Mucosa of stomach (tissue), 1 donor: Measurements from ENCODE around the gene PTGES2.

Source experiments
- H3K27me3 ChIP-seq: one replicate; pipeline ENCODE4 v1.7.0; 2013; ENCODE audit warnings: mild to moderate bottlenecking, low read length; ENCODE audit not compliant: control insufficient read depth, insufficient read depth
- H3K36me3 ChIP-seq: one replicate; pipeline ENCODE4 v1.7.0; 2013; ENCODE audit warnings: low read length; ENCODE audit not compliant: control insufficient read depth, insufficient read depth
- H3K4me1 ChIP-seq: one replicate; pipeline ENCODE4 v1.7.0; 2013; ENCODE audit warnings: mild to moderate bottlenecking, low read length; ENCODE audit not compliant: control insufficient read depth, insufficient read depth
- H3K4me3 ChIP-seq: one replicate; pipeline ENCODE4 v1.7.0; 2013; ENCODE audit warnings: low read length
- H3K9ac ChIP-seq: one replicate; pipeline ENCODE4 v1.7.0; 2013; ENCODE audit warnings: mild to moderate bottlenecking, low read length, moderate library complexity
- H3K9me3 ChIP-seq: one replicate; pipeline ENCODE4 v1.7.0; 2013; ENCODE audit warnings: mild to moderate bottlenecking, low read length, moderate library complexity; ENCODE audit not compliant: control insufficient read depth
- donor health status: Pancreatic carcinoma.

PTGES2 gene

GRCh38 chr9:128100581-128100980 is 26.9 kb downstream of the PTGES2 start:
- peaks cover 14% of the 10 kb centered on the region for H3K36me3 ChIP-seq
- no peaks in the 10 kb centered on the region for H3K9me3 ChIP-seq
- peaks cover 71% of the 10 kb centered on the region for H3K4me1 ChIP-seq
- no peaks in the 10 kb centered on the region for H3K27me3 ChIP-seq
- H3K4me3 ChIP-seq: no peak overlapping the region
- H3K9ac ChIP-seq: no peak overlapping the region

DNA sequence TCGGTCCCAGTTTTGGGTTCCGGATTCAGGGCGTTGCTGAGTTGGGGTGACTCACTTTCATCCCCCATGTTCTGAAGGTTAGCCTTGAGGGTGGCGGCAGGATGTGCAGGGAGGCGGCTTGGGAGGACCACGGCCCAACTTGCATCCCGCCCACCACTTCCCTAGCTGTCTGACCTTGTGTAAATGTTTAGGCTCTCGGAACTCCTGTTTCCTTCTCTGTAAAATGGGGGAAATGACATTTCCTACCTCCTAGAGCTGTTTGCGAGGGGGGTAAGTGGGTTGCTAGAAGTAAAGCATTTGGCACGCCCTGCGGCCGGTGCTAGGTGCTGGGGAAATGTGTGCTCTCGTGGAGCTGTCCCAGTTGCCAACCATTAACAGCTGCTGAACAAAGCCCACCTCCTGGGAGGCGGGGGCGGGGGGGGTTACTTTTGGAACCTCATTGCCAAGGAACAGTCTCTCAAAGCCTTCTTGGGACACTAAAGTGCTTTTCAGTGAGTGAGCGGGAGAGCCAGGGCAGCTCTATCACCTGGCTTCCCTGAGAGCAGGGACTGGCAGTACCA is 27.5 kb downstream of the PTGES2 start:
- Histone ChIP-seq H3K4me3 (peak overlapping the region; percentile 48), H3K9ac (peak overlapping the region; percentile 80), H3K4me1 (peaks cover 71% of the 10 kb centered on the region), H3K27me3 (no peaks in the 10 kb centered on the region), H3K9me3 (no peaks in the 10 kb centered on the region), H3K36me3 (peaks cover 11% of the 10 kb centered on the region)

DNA sequence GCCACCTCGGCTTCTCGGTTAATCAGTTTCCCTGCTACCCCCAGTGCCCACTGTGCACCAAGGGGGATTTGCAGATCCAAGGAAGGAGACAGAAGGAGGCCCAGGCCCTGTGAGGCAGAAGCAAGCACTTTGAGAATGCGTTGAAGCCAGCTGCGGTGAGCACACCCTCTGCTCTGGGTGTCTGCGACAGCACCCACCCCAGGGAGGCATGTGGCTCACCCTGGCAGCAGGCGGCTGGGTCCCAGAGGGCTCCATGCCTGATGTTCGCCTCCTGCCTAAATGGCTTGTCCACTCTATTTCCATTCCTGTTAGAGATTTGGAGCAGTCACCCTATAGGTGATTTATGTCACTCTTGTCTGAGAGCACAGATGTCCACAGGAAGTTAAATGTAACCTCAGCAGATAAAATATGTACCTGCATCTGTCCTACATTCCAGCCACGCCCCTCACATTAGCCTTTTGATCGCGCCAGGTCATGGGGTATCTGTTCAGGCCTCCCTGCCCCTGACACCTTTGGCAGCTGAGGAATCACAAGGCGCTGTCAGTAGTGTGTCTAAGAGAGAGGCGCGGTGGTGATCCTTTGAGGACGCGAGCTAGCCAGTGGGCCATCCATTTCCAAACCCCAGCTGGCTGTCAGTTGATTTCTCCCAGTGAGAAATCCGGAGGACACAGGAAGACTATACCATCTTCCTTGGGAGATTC is 28.1 kb downstream of the PTGES2 start:
- Histone ChIP-seq H3K9me3 (no peaks in the 10 kb centered on the region), H3K9ac (peak overlapping the region; percentile 80), H3K36me3 (peaks cover 11% of the 10 kb centered on the region), H3K27me3 (no peaks in the 10 kb centered on the region), H3K4me3 (peak overlapping the region; percentile 48), H3K4me1 (peaks cover 75% of the 10 kb centered on the region)

GRCh38 chr9:128098297-128099230 is 29.0 kb downstream of the PTGES2 start:
- Histone ChIP-seq H3K9ac (peak overlapping the region; percentile 80), H3K4me1 (peaks cover 71% of the 10 kb centered on the region), H3K4me3 (peak overlapping the region; percentile 48)

DNA sequence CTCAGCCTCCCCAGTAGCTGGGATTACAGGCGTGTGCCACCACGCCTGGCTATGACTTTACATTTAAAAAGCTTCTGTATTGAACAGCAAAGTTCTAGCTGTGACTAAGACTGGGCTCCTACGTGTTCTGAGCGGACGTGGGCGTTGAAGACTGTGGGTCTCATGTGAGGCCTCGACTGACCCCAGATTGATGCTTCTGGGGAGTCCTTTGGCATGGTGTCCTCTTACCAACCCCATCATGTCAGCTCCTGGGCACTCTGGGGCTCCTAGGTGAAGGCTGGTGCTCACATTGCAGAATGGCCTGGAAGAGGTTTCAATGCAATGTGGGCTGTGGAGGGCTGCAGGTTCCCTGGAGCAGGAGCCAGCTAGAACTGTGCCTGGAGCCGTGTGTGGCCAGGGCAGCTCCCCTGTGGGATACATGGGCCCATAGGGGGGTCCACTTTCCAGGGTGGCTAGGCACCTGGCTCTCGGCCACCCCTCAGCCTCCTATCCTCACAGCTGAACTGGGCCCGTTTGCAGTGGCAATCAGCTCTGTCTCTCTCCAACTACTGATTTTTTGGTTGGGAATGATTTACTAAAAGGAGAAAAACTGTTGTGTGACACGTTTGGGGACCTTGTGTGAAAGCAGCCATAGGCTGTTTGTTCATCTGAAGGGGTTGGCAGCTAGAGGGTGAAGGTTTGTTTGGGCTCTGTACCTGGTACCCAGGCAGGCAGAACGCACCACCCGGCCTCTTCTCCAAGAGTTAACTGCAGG is 29.8 kb downstream of the PTGES2 start:
- H3K4me1 ChIP-seq: peaks cover 71% of the 10 kb centered on the region
- H3K36me3 ChIP-seq: peaks cover 5% of the 10 kb centered on the region
- H3K9ac ChIP-seq: peak overlapping the region; percentile 80
- no peak overlapping the region for H3K4me3 ChIP-seq
- H3K9me3 ChIP-seq: no peaks in the 10 kb centered on the region
- no peaks in the 10 kb centered on the region for H3K27me3 ChIP-seq

More at GRCh38 chr9:128098297-128099230, 29.0 kb downstream of the PTGES2 start:
- Histone ChIP-seq H3K9me3 (no peaks in the 10 kb centered on the region), H3K27me3 (no peaks in the 10 kb centered on the region), H3K36me3 (peaks cover 11% of the 10 kb centered on the region)

DNA sequence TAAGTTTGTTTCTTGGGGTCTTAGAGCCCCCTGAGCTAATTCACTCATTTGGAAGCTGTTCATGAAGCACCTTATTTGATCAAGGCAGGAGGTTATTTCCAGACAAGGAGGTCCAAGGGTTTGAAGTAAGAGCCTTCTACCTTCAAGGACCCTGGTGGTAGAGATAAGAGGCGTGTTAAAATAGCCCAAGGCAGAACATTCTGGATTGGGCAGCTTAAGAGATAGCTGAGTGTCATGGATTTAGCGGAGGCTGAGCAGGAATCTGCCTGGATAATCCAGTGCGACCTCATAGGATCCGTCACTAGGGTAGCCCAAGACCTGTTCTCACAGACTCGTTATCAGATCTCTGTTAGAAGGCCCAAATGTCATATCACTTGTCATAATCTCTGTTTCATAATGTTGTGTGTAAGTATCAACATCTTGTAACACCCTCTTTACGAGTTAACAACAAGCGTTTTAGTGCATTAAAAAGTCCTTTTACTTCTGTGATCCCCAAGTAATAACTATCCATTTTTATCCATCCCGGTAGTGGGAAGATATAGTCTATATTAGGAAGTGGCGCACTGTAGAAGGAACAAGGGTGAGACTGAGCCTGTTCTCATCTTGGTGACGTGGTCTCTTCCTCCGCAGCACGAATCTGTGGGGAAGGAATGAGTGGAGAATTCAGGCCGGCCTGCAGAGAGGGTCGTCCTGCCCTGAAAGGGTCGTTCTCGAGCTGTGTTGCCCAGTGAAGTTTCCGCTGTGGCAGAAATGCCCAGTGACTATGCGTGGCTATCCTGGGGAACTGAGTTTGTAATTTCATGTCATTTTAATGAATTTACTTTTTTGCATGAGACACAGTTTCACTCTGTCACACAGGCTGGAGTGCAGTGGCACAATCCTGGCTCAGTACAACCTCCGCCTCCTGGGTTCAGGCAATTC is 30.7 kb downstream of the PTGES2 start:
- Histone ChIP-seq H3K27me3 (no peaks in the 10 kb centered on the region), H3K4me1 (peaks cover 65% of the 10 kb centered on the region), H3K4me3 (no peak overlapping the region), H3K9me3 (no peaks in the 10 kb centered on the region), H3K36me3 (no peaks in the 10 kb centered on the region), H3K9ac (no peak overlapping the region)

DNA sequence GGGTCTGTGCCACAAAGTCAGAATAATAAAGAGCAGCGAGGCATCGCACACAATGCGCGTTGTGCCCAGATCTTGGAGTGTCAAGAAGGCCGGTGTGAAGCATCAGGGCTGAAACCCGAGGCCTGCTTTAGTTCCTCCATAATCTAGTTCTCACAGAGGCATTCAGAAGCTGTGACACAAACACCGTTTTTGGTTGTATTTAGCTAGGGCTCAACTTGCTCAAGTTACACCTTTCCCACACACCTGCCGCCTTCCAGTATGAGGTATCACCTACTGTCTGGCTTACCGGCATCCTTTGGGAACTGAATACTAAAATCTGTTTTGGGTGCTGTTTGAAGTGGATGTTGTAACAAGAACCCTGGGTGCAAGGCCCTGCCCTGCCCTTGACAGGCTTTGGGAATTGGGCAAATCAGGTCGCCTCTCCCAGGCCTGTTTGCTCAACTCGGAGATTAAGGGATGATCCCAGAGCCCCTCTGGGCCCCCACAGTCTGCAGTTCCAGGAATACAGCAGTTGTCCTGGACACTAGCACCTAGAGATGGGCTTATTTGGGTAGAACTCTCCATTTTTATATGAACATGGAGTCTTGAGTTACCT is 32.5 kb downstream of the PTGES2 start:
- H3K4me3 ChIP-seq: no peak overlapping the region
- H3K4me1 ChIP-seq: peaks cover 47% of the 10 kb centered on the region
- H3K9ac ChIP-seq: peak overlapping the region; percentile 63
- no peaks in the 10 kb centered on the region for H3K27me3 ChIP-seq
- H3K9me3 ChIP-seq: no peaks in the 10 kb centered on the region
- H3K36me3 ChIP-seq: no peaks in the 10 kb centered on the region

GRCh38 chr9:128094166-128094949 is 33.2 kb downstream of the PTGES2 start:
- Histone ChIP-seq H3K9ac (peak overlapping the region; percentile 63), H3K4me3 (no peak overlapping the region), H3K9me3 (no peaks in the 10 kb centered on the region), H3K27me3 (no peaks in the 10 kb centered on the region), H3K4me1 (peaks cover 41% of the 10 kb centered on the region), H3K36me3 (no peaks in the 10 kb centered on the region)

- Histone ChIP-seq H3K27me3 (no peaks in the 10 kb centered on the region), H3K9me3 (no peaks in the 10 kb centered on the region), H3K4me1 (peaks cover 48% of the 10 kb centered on the region), H3K36me3 (no peaks in the 10 kb centered on the region), H3K9ac (peak overlapping the region; percentile 37), H3K4me3 (no peak overlapping the region)
Observed at GRCh38 chr9:128093011-128093410, 34.5 kb downstream of the PTGES2 start.

DNA sequence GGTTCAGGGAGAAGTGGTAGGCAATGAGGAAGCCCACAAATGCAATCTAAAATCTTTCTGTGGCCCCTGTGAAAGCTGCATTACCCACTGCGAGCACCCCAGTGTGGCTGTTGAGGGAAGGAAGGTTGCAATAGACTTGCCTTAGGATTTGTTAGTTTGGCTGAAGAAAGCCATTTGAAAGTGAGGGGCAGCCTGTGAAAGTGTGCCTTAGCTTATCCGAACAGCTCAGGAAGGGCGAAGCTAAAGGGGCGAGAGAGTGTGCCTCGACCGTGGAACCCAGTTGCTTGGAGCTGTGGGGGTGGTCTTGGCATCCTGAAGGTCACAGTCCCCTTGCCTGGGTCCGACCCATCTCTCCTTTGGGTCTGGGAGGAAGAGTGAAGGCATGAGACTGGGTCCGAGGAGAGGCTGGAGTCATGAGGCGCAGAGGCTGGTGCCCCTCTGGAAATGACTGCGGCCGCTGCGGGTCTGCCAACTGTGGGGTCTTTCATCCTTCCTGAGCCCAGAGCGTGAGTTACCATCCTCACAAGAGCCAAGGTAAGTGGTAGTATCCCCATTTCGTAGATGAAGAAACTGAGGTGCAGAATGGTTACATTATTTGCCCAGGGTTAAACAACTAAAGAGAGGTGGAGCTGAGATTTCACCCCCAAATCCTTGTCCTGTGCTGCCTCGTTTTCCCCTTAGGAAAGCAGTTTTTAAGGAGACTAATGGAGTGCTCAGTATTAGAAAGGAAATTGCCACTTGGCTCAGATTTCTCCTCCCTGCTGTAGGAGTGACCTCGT is 35.1 kb downstream of the PTGES2 start:
- Histone ChIP-seq H3K4me3 (no peak overlapping the region), H3K9me3 (no peaks in the 10 kb centered on the region), H3K9ac (no peak overlapping the region), H3K4me1 (peaks cover 44% of the 10 kb centered on the region), H3K27me3 (no peaks in the 10 kb centered on the region), H3K36me3 (no peaks in the 10 kb centered on the region)
